Lower leg skin (tissue), 3 donors: ENCODE results near the gene ISYNA1.

Experiments used
- POLR2A ChIP-seq, 2 donors: fragments of 450-650 bp; IDR thresholded peaks; one replicate each; pipeline ENCODE4 v1.6.1; 2016 to 2017; ENCODE audit warnings: antibody characterized with exemption in 2 of 2, mild to moderate bottlenecking in 1 of 2, moderate library complexity in 1 of 2
- TF ChIP-seq, protein P1 (sequence below), 3 donors: fragments of 450-650 bp; IDR thresholded peaks; one replicate each; pipeline ENCODE4 v1.5.1; 2016; ENCODE audit warnings: antibody characterized with exemption in 3 of 3, mild to moderate bottlenecking in 3 of 3, moderate library complexity in 2 of 3

DNA sequence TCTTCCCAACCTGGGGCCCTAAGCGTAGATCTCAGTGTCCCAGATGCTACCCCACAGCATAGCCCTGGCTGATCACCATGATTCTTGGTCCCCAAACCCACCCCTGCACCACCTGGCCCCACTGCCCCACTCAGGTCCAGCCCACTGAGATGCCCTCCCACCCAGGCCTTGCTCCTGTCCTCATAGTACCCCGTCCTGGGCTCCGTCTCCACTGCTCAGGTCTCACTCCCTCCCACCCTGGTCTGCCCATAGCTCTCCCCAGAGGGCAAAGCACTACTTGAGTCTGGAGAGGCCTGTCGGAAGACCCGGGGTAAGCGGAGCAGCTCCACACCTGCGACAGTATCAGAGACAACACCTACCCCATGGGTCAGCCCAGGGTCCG lies 35.8 kb upstream of the ISYNA1 start:
- TF ChIP-seq, protein P1, sequence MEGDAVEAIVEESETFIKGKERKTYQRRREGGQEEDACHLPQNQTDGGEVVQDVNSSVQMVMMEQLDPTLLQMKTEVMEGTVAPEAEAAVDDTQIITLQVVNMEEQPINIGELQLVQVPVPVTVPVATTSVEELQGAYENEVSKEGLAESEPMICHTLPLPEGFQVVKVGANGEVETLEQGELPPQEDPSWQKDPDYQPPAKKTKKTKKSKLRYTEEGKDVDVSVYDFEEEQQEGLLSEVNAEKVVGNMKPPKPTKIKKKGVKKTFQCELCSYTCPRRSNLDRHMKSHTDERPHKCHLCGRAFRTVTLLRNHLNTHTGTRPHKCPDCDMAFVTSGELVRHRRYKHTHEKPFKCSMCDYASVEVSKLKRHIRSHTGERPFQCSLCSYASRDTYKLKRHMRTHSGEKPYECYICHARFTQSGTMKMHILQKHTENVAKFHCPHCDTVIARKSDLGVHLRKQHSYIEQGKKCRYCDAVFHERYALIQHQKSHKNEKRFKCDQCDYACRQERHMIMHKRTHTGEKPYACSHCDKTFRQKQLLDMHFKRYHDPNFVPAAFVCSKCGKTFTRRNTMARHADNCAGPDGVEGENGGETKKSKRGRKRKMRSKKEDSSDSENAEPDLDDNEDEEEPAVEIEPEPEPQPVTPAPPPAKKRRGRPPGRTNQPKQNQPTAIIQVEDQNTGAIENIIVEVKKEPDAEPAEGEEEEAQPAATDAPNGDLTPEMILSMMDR (IDR thresholded peaks at IDR 0.05) = no peak
- no peak for TF ChIP-seq POLR2A (IDR thresholded peaks at IDR 0.05)
